SU-DHL-6 (cell line): Measurements from ENCODE around the gene LRRTM4.
A peak's percentile ranks its signal among the peaks of the same experiment; 100 is the strongest.

Experiments
- H2AFZ ChIP-seq: fragments of 200-600 bp; sonication (generic); 2 replicates; pipeline ENCODE4 v1.6.1; 2014; ENCODE audit warnings: low read depth, mild to moderate bottlenecking, moderate library complexity, mixed read lengths, antibody characterized with exemption, low read length; ENCODE audit not compliant: severe bottlenecking
- H3F3A ChIP-seq: fragments of 200-600 bp; shearing (Covaris generic); 2 replicates; pipeline ENCODE4 v1.6.0; 2016; ENCODE audit warnings: antibody characterized with exemption, mild to moderate bottlenecking; ENCODE audit not compliant: insufficient read depth
- H3K27ac ChIP-seq: fragments of 200-600 bp; sonication (generic); 2 replicates; pipeline ENCODE4 v1.5.1; 2016; ENCODE audit warnings: low read depth, mild to moderate bottlenecking, low read length, moderate library complexity, mixed read lengths
- H3K27me3 ChIP-seq: fragments of 200-600 bp; sonication (generic), shearing (Covaris generic); 2 replicates; pipeline ENCODE4 v1.6.0; 2014; ENCODE audit warnings: mild to moderate bottlenecking, low read length
- H3K36me3 ChIP-seq: fragments of 200-600 bp; sonication (generic); 2 replicates; pipeline ENCODE4 v1.6.1; 2014; ENCODE audit warnings: mild to moderate bottlenecking, low read length, mixed read lengths
- H3K4me2 ChIP-seq: fragments of 300-600, 200-600 bp; shearing (Covaris generic), sonication (generic); 2 replicates; pipeline ENCODE4 v1.6.0; 2014; ENCODE audit warnings: low read length, low read depth, mild to moderate bottlenecking; ENCODE audit not compliant: poor library complexity, severe bottlenecking
- H3K4me3 ChIP-seq: fragments of 200-600 bp; sonication (generic); 2 replicates; pipeline ENCODE4 v1.5.1; 2014; ENCODE audit warnings: antibody characterized with exemption, low read length, mild to moderate bottlenecking, mixed read lengths; ENCODE audit not compliant: insufficient read depth, poor library complexity, severe bottlenecking
- H3K79me2 ChIP-seq: fragments of 200-600 bp; sonication (generic); 2 replicates; pipeline ENCODE4 v1.6.1; 2014; ENCODE audit warnings: mild to moderate bottlenecking, low read length, moderate library complexity; ENCODE audit not compliant: insufficient read depth
- H3K9ac ChIP-seq: fragments of 200-600 bp; sonication (generic); 2 replicates; pipeline ENCODE4 v1.7.0; 2014; ENCODE audit warnings: mild to moderate bottlenecking, low read length
- H3K9me2 ChIP-seq: fragments of 200-600 bp; sonication (generic); replicated peaks from 2 replicates; pipeline ENCODE4 v1.6.1; 2014; ENCODE audit warnings: low read length; ENCODE audit not compliant: insufficient read depth
- H3K9me3 ChIP-seq: fragments of 200-600 bp; sonication (generic); 2 replicates; pipeline ENCODE4 v1.6.1; 2014; ENCODE audit warnings: low read length, mixed read lengths; ENCODE audit not compliant: insufficient read depth
- H4K20me1 ChIP-seq: fragments of 200-600 bp; sonication (generic); 2 replicates; pipeline ENCODE4 v1.6.1; 2014; ENCODE audit warnings: low read depth, mild to moderate bottlenecking, antibody characterized with exemption, low read length, moderate library complexity, mixed read lengths
- CTCF ChIP-seq: fragments of 200-600 bp; sonication (generic); IDR thresholded peaks from one replicate; pipeline ENCODE4 v1.5.1; 2017; ENCODE audit warnings: antibody characterized with exemption, mild to moderate bottlenecking, low read length, moderate library complexity; ENCODE audit not compliant: insufficient read depth, poor library complexity, severe bottlenecking
- EZH2phosphoT487 ChIP-seq: fragments of 200-600 bp; sonication (generic), shearing (Covaris generic); conservative IDR thresholded peaks from 2 replicates; pipeline ENCODE4 v1.6.1; 2018; ENCODE audit warnings: mild to moderate bottlenecking, antibody characterized with exemption, low read length, moderate library complexity, mixed read lengths

Gene LRRTM4

GRCh38 chr2:77271262-77271661 lies 250.9 kb downstream of the LRRTM4 start:
- no peaks in the 10 kb centered on the region for H3F3A ChIP-seq
- H3K79me2 ChIP-seq: no peaks in the 10 kb centered on the region
- no peak overlapping the region for H3K4me3 ChIP-seq
- H3K4me2 ChIP-seq: no peak overlapping the region
- no peak overlapping the region for H3K27ac ChIP-seq
- H3K36me3 ChIP-seq: no peaks in the 10 kb centered on the region
- TF ChIP-seq CTCF: no peak
- TF ChIP-seq EZH2phosphoT487: no peak
- H3K9me3 ChIP-seq: no peaks in the 10 kb centered on the region
- no peaks in the 10 kb centered on the region for H3K27me3 ChIP-seq
- no peak overlapping the region for H3K9ac ChIP-seq
- no peak overlapping the region for H2AFZ ChIP-seq
- H3K9me2 ChIP-seq: no peaks in the 10 kb centered on the region; the same call in 1 of the 2 replicates
- no peaks in the 10 kb centered on the region for H4K20me1 ChIP-seq

- H3K27me3 ChIP-seq: no peaks in the 10 kb centered on the region
- no peaks in the 10 kb centered on the region for H4K20me1 ChIP-seq
- peak overlapping the region; percentile 37 for H2AFZ ChIP-seq
- H3K4me3 ChIP-seq: no peak overlapping the region
- H3K9me2 ChIP-seq: no peaks in the 10 kb centered on the region; the same call in 1 of the 2 replicates
- H3F3A ChIP-seq: no peaks in the 10 kb centered on the region
- TF ChIP-seq EZH2phosphoT487: no peak
- no peak for TF ChIP-seq CTCF
- no peak overlapping the region for H3K27ac ChIP-seq
- no peaks in the 10 kb centered on the region for H3K9me3 ChIP-seq
- no peaks in the 10 kb centered on the region for H3K79me2 ChIP-seq
- no peak overlapping the region for H3K4me2 ChIP-seq
- no peak overlapping the region for H3K9ac ChIP-seq
- H3K36me3 ChIP-seq: no peaks in the 10 kb centered on the region
Measured at GRCh38 chr2:77270433-77270832, 251.7 kb downstream of the LRRTM4 start.

- Histone ChIP-seq H3F3A (no peaks in the 10 kb centered on the region), H3K4me2 (no peak overlapping the region), H4K20me1 (no peaks in the 10 kb centered on the region), H3K9me2 (no peaks in the 10 kb centered on the region), H2AFZ (no peak overlapping the region), H3K27ac (no peak overlapping the region), H3K79me2 (no peaks in the 10 kb centered on the region), H3K4me3 (no peak overlapping the region), H3K9ac (no peak overlapping the region), H3K36me3 (no peaks in the 10 kb centered on the region), H3K27me3 (no peaks in the 10 kb centered on the region), H3K9me3 (no peaks in the 10 kb centered on the region)
- TF ChIP-seq EZH2phosphoT487 (no peak), CTCF (no peak)
Measured at GRCh38 chr2:77268626-77269025, 253.6 kb downstream of the LRRTM4 start.
